Measurements from ENCODE around the gene ELL3.
A peak's percentile ranks its signal among the peaks of the same experiment; 100 is the strongest.
"Not testable (repeated sequence)": the region's sequence is repeated elsewhere in the genome, so short reads cannot be mapped to it uniquely, and the experiment has no call there.

ELL3 gene

DNA sequence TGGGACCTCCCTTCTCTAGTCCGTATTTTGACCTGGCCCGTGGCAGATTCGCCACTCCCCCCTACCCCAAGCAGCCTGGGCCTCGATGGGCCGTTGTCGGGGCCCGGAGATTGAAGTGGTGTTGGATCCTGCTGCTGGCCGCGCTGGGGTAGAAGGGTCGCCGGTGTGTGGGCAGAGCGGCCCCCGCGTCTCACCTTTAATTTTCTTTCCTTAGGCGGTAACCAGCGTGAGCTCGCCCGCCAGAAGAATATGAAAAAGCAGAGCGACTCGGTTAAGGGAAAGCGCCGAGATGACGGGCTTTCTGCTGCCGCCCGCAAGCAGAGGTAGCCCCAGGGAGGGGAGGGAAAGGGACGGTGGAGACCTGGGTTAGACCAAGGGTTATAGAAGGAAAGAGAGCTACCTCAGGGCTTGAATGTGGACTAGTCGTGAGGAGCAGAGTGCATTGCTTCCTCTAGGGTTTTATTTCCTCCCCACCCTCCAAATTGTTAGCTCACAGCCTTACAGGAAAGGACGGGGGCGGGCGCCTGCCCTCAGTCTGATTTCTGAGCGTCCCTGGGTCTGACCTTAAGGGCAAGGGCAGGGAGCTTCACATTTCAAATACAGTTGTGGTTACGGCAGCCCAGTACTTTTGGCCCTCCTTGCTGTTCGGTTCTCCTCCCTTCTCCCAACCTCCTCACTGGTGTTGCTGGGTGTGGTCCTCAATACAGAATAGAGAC is 16.2 kb upstream of the ELL3 start:
- intact Hi-C loops (cut with DNase I): loop anchor here (5.0 kb wide), 1 partner anchor 46 kb away; the partner anchor contains the start of gene PDIA3
- peak in 1 of 10 donors; percentile 16 for DNase-seq

DNA sequence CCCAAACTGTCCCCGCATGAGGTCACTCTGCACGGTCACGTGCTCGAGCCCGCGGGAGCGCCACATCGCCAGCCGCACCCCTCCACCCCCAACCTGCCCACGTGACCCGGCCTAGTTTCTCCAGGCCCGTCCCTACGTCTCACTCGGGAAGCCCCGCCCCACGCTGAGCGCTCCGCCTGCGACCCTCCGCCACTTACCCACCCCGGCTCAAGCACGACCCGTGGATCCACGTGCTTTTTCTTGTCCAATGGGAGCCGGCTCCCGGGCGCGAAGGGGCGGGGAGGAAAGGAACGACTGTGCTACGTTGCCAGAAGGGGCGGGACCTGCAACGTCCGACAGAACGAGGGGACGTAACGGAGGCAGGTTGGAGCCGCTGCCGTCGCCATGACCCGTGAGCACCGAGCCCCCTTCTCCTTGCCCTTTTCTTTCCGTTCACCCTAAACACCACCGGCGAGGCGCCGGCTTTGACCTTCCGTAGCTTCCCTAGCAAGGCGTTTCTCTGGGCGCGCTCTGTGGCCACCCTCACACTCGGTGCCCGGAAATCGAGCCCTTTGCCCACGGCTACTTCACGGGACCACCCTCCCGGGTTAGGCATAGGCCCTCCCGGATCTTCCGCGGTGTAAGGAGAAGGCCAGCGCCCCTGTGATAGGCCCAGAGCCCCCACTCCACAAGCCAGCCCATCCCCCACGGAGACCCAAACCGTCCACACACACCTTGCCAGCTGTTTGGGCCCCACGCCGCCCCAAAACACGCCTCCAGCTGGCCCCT is 15.4 kb upstream of the ELL3 start, which contains the start of gene SERF2:
TSS of gene SERF2 (plus strand) at position 328 of the 768 bp plus-strand sequence. CDS start at position 385, 57 bp downstream.
- peak; percentile 100 for DNase-seq

DNA sequence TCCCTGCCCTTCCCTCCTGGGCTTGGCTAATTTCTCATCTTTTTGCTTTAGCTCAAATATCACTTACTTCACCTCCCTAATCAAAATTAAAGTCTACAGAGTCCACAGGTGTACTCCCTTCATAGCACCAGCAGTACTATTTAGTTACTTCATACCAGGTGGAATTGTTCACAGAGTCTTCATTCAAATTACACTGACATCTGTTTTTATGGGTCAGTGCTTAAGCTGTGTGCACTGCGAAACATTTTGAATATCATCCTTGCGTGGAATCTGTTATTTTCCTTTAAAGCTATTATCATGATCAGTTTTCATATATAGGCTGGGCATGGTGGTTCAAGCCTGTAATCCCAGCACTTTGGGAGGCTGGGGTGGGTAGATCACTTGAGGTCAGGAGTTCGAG is 12.6 kb upstream of the ELL3 start:
- intact Hi-C loops (cut with DNase I): no loop called here
- no peak for DNase-seq

More for the DNA sequence above, 15.4 kb upstream of the ELL3 start, which contains the start of gene SERF2:
- intact Hi-C loops (cut with DNase I): loop anchor here (5.0 kb wide), 1 partner anchor 45 kb away; the partner anchor contains the start of gene PDIA3

DNA sequence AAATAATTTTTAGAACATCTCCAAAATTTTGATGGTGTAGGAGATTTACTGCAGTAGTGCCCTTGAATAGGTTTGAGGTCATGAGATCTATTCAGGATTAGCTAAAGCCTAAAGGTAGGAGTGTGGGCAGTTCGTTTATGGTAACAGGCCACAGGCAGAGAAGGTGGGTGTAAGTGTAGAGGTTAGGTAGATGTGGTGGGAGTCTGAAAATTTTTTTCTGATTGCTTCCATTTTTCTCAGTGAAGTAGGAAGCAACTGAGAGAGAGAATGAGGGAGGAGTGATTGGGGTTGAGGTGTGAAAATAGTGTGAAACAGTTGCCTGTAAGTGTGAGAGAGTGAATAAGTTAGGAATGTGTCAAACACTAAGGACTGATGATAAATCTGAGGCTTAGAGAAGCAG is 2.2 kb upstream of the ELL3 start:
- intact Hi-C loops (cut with DNase I): no loop called here
- DNase-seq: no peak

DNA sequence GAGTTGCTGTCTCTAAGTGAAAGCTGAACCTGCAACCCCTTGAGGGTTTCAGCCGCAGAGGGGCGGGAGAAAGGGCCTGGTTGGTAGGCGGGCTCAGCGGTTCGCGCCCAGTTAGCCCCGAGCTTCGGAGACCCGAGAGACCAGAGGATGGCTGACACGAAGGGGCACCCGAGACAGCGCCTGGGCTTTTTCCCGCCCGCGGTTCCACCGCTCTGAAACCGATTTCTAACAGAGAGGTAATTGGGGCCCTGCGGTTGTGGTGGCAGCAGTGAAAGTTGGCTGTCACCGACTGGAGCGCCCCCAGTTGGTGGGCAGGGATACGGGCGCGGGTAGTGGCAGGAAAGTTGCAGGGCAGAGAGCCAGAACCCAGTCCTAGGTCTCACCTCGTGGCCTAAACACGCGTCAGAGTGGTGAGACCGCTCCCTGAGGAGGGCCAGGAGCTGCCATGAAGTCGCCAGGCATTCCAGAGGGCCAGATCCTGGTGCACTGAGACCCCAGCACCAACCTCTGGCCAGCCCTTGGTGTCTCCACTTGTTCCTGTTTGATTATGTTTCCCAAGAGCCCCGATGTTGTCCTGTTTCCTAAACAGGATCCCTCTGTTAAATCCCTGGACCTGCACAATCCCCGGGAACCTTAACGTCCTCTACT is 625 bp upstream of the ELL3 start:
- DNase-seq: peak in 9 of 10 donors; percentile 50 to 94 (median 67)
- intact Hi-C loops (cut with DNase I): no loop called here

DNA sequence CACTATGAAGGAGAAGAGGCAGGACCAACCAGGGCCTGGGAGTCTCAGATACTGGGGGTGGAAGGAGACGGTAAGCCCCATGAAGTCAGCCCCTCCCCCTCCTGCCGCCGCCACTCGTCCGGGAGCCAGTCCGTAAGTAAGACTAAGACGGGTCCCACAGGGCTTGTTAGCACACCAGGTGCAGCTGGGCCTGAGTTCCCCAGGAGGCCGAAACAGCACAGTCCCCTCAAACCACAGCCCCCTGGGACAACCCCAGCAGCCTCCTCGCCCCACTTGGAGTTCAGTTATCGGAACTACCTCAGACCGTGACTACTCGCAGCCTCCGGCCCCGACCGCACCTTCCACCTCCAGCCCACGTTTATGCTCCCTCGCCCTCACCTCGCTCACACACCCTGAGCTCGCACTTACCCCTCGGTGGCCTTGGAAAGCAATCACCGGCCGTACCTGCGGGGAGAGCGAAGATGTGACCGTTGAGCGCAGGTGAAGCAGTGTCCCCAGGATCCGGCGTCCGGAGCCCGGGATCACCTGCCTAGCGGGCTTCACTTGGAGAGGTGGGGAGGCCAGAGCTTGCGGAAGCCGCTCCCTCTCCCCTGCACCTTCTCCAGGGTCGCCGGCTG is 557 bp downstream of the ELL3 start:
- intact Hi-C loops (cut with DNase I): no loop called here
- DNase-seq: peak in 2 of 10 donors; percentile 85 to 86

DNA sequence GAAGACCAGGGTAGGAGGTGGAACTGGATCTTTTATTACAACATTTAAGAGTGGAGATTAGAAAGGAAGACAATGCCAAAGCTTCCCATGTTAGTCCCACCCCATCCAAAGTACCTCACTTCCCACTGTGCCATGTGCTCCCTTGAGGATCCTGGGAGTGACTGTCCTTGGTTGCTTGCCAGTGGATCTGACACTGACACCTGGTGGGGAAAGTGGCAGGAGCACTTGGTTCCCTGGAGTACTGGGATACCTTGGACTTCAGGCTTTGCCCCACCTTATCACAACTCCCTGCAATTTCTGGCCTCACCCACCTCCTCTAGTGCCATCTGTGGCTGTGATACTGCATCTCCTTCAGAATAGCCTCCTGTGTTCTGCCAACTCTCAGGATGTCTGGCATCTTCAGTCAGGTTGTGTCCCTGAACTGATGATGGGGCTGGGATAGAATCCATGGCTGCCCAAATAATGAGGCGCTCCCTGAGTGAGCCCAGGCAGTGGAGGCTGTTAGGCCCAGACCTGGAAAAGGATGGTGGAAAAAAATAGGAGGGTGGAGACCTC is 1.3 kb downstream of the ELL3 start:
- intact Hi-C loops (cut with DNase I): no loop called here
- peak in 2 of 10 donors; percentile 27 to 33 for DNase-seq

DNA sequence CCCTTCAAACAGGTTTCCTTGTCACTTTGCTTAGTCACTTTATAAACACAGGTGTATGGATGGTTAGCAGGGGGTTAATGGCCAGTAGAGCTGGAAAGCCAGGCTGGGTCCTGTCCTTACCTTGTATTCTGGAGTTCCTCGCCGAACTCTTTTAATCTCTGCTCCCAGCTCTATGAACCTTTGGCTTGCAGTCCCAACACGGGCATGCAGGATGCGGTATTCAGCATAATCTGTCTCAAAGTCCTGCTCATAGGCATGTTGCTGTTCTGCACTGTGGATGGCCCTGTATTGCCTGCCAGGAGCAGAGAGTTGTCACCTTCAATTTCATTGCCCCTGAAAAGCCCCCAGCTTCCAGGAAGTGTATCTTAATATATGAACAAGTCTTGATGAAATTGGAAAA is 2.7 kb downstream of the ELL3 start:
- intact Hi-C loops (cut with DNase I): no loop called here
- no peak for DNase-seq

DNA sequence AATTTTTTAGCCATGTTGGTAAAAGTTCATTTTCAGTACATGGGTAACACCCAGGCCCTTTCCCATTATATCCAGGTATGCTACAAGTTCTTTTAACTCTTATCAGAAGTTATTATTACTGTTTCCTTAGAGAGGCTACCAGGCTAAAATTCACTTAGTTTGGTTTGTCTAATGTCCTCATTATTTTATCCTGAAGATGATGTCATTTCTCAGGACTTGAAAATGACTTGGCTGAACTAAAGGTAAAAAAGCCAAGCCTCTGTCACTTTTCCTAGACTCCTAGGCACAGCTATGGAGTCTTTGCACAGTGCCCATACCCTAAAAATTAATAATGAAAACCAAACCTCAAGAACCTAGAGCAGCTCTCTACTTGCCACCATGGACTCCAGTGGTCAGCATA is 4.1 kb downstream of the ELL3 start:
- intact Hi-C loops (cut with DNase I): no loop called here

DNA sequence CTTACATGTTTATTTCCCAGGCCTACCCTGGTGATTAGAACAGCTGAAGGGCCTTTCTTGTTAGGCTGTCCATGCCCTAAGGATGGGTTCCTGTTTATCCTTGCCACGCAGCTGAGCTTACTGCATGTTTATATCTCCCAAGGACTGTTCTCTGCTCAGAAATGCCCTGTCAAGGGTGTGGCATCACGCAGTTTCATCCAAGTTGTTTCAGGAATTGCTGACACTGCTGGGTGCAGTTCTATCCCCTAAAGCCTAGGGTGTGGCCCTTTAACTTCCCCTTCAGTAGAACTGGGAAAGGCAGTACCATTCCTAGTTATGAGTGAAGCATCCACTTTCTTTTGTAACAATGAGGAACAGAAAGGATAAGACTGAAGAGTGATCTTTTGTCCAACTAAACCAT is 5.0 kb downstream of the ELL3 start:
- intact Hi-C loops (cut with DNase I): no loop called here
- DNase-seq: no peak

More for the DNA sequence above, 4.1 kb downstream of the ELL3 start:
- no peak for DNase-seq

DNA sequence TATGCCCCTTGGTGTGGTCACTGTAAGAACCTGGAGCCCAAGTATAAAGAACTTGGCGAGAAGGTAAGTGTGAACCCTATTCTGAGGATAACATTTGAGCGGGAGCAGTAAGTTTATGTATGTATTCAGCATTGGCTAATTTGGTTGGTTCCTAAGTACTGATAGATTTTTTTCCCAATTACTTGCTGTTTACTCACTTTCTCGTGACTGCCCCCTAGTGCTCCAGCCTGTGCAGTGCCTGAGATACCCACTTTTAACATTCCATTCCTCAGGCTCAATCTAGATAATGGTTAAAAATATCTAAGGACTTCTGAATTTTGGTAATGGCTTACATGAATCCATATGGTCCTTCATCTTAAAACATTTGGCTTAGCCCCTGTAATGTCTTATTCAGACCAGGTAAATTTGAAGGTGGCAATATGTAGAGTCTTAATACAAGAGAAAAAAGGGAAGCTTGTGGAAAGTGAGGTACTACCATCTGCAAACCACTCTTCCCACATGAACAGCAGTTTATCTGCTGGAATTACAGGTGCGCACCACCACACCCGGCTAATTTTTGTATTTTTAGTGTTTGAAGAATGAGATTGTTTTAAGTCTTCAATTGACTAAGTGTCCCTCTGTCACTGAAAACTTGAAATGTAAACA is 7.1 kb downstream of the ELL3 start:
- peak in 6 of 10 donors; percentile 48 to 91 (median 58) for DNase-seq
- intact Hi-C loops (cut with DNase I): no loop called here

DNA sequence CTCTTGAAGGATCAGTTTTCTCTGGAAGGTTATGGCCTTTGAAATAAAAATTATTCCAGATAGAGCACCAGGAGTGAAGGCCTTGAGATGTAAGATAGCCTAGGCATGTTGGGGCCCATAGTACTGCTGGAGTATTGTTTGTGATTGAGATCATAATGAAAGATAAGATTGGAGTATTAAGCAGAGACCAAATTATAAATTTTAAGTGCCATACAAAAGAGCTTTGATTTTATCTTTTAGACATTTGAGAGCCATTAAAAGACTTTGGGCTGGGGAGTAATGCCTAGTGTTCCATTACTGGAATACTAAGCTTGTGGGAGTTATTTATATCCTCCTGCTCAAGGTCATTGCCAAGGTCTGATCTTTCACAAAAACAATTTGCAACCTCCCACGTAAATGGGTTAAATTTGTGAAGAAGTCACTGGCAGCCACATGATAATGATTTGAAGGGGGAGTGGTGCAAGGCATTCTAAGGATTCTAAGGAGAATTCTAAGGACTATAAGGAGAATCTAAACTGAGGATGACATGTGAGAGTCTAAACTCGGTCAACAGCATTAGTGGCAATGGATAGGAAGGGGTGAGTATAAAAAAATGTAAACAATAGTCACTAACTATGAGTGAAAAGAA is 12.8 kb downstream of the ELL3 start:
- no peak for DNase-seq
- intact Hi-C loops (cut with DNase I): no loop called here

DNA sequence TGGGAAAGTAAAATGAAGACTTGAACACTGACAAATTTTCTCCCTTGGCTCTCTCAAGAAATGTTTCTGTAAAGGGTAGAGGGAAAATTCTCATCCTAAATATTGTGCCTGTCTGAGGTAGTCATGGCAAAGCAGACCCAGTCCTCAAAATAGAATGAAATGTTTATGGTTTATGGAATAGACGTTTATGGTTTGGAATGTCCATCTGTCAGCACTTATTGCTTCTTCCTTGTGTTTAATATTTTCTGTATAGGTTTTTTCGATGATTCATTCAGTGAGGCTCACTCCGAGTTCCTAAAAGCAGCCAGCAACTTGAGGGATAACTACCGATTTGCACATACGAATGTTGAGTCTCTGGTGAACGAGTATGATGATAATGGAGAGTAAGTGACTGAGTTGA is 13.9 kb downstream of the ELL3 start:
- intact Hi-C loops (cut with DNase I): no loop called here
- DNase-seq: no peak

DNA sequence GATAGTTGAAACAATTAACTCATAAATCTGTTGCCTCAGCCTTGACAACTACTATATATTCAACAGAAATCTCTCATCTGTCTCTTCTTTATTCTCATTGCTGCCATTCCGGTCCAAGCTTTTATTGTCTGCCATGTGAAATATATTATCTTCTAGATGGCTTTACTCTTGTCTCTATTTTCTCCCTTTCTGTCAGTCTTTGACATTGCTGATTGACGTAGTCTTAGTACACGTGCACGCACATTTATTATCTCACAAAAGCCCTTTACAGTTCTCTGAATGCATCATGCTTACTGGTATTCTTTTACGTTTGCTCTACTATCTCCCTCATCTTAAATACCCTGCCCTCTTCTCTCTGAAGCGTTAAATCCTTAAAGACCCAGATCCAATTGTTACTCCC is 24.9 kb downstream of the ELL3 start:
- intact Hi-C loops (cut with DNase I): no loop called here
- DNase-seq: no peak

DNA sequence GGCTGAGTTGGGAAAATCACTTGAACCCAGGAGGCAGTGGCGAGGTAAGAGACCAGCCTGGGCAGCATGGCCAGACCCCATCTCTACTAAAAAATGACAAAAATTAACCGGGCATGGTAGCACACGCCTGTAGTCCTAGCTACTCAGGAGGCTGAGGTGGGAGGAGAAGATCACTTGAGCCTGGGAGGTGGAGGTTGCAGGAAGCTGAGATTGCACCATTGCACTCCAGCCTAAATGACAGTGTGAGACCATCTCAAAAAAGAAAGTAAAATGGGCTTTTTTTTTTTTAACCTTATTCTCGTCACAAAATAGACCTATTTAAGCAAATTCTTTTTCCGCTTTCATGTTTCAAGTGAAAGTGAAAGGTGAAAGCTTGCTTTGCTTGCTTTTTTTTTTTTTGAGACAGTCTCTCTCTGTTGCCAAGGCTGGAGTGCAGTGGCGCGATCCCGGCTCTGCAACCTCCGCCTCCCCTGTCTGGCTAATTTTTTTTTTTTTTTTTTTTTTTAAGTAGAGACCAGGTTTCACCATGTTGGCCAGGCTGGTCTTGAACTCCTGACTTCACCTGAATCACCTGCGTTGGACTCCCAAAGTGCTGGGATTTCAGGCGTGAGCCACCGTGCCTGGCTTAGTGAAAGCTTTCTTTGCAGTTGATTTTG is 26.9 kb downstream of the ELL3 start:
- intact Hi-C loops (cut with DNase I): loop anchor here (5.0 kb wide), 1 partner anchor 42 kb away; the partner anchor contains the start of gene SERF2
- DNase-seq: peak in 1 of 10 donors; percentile 36

DNA sequence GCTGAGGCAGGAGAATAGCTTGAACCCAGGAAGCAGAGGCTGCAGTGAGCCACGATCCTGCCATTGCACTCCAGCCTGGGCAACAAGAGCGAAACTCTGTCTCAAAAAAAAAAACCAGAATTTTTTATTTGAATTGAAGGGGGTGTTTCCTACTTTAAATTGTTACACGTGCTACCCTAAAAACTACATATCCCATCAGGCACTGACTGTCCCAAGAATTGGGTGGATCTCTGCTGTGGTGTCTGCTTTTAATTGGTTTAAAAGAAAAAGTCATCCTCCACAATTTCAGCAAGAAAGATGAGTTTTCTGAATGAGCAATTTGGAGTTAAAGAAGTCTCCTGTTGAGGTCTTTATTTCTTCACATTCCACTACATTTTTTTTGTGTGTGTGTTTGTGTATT is 28.4 kb downstream of the ELL3 start:
- intact Hi-C loops (cut with DNase I): loop anchor here (5.0 kb wide), 1 partner anchor 44 kb away; the partner anchor contains the start of gene SERF2
- DNase-seq: no peak

DNA sequence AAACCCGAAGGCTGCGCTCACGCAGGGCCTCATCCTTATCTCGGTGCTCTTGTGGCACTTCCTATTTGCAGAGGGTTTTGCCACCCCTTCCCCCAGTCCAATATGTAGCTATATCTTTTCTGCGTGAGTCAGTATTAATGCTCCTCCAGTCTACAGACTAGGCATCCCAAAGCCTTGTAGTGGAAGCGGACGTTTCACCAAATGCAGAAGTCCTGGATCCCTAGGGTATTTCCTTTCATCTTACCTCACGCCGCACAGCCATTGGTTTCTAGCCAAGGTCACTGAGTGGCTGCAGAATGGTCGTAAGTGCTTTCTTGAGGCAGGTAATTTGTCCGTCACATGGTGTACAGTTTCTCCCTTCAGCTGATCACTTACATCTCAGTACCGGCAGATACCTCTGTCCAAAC is 29.9 kb downstream of the ELL3 start:
- DNase-seq: not testable (repeated sequence)
- intact Hi-C loops (cut with DNase I): loop anchor here (5.0 kb wide), 1 partner anchor 45 kb away; the partner anchor contains the start of gene SERF2

DNA sequence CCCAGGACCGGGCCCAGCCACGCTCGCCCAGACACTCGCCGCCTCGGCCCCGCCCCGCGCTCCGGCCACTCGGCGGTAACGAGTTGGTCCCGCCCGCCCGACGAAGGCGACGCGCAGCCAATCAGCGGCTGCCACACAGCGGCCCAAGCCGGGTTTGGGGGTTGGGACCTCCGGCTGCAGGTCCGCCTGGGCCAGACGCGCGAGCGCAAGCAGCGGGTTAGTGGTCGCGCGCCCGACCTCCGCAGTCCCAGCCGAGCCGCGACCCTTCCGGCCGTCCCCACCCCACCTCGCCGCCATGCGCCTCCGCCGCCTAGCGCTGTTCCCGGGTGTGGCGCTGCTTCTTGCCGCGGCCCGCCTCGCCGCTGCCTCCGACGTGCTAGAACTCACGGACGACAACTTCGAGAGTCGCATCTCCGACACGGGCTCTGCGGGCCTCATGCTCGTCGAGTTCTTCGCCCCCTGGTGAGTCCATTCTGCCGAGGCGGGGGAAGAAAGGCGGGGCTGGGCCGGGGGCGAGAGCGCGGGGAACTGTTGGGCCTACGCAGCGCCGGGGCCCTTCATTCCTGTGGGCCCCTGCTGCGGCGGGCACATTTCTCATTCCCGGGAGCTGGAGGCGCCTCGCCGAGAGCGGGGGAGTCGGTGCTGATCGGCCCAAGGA is 30.4 kb downstream of the ELL3 start, which contains the start of gene PDIA3:
TSS of gene PDIA3 (plus strand) at position 194 of the 658 bp plus-strand sequence. CDS start at position 296, 102 bp downstream.
- peak; percentile 92 to 99 (median 94) for DNase-seq
- intact Hi-C loops (cut with DNase I): loop anchor here (5.0 kb wide), 1 partner anchor 46 kb away; the partner anchor contains the start of gene SERF2

Measured in posterior cingulate gyrus (tissue), 11 donors.